SK-N-SH treated with all-trans-retinoic acid at 6 μM for 48 hours (cell line): Measurements from ENCODE around the gene LPGAT1.

Experiments used
- OSR1 ChIP-seq: fragments of 250-450 bp; sonication (Bioruptor Pico); IDR thresholded peaks from 2 replicates; pipeline ENCODE4 v1.8.0; 2022; ENCODE audit warnings: moderate library complexity, mild to moderate bottlenecking, inconsistent platforms
- PPARA ChIP-seq: fragments of 250-450 bp; sonication (Bioruptor Pico); IDR thresholded peaks from 2 replicates; pipeline ENCODE4 v1.5.0; 2020; ENCODE audit warnings: mild to moderate bottlenecking, borderline replicate concordance
- RARB ChIP-seq: fragments of 250-450 bp; sonication (Bioruptor Pico); IDR thresholded peaks from 2 replicates; pipeline ENCODE4 v1.8.0; 2021; ENCODE audit warnings: mild to moderate bottlenecking, moderate library complexity
- SNAI2 ChIP-seq: fragments of 250-450 bp; sonication (Bioruptor Pico); IDR thresholded peaks from 2 replicates; pipeline ENCODE4 v1.5.0; 2020; ENCODE audit warnings: mild to moderate bottlenecking, moderate library complexity
- TOX ChIP-seq: fragments of 250-450 bp; sonication (Bioruptor Pico); IDR thresholded peaks from 2 replicates; pipeline ENCODE4 v1.8.0; 2021; ENCODE audit warnings: mild to moderate bottlenecking, moderate library complexity, borderline replicate concordance
- ZFP3 ChIP-seq: fragments of 250-450 bp; sonication (Bioruptor Pico); IDR thresholded peaks from 2 replicates; pipeline ENCODE4 v1.5.0; 2020; ENCODE audit warnings: mild to moderate bottlenecking, moderate library complexity
- TF ChIP-seq, protein P1 (sequence below): fragments of 250-450 bp; sonication (Bioruptor Pico); IDR thresholded peaks from 2 replicates; pipeline ENCODE4 v1.5.1; 2020; ENCODE audit warnings: low read depth, mild to moderate bottlenecking, moderate library complexity
- TF ChIP-seq, protein P2 (sequence below): fragments of 250-450 bp; sonication (Bioruptor Pico); IDR thresholded peaks from 2 replicates; pipeline ENCODE4 v1.8.0; 2020; ENCODE audit warnings: mild to moderate bottlenecking, moderate library complexity, borderline replicate concordance

DNA sequence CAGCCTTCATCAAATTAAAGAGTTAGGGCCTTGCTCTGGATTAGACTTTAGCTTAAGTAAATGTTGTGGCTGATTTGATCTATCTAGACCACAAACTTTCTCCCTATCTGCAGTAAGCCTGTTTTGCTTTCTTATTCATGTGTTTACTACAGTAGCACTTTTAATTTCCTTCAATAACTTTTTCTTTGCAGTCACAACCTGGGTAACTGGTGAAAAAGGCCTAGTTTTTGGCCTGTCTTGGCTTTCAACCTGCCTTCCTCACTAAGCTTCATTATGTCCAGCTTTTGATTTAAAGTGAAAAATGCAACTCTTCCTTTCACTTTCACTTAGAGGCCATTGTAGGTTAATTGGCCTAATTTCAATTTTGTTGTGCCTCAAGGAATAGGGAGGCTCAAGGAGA lies 12.5 kb upstream of the LPGAT1 start:
- TF ChIP-seq, protein P1, sequence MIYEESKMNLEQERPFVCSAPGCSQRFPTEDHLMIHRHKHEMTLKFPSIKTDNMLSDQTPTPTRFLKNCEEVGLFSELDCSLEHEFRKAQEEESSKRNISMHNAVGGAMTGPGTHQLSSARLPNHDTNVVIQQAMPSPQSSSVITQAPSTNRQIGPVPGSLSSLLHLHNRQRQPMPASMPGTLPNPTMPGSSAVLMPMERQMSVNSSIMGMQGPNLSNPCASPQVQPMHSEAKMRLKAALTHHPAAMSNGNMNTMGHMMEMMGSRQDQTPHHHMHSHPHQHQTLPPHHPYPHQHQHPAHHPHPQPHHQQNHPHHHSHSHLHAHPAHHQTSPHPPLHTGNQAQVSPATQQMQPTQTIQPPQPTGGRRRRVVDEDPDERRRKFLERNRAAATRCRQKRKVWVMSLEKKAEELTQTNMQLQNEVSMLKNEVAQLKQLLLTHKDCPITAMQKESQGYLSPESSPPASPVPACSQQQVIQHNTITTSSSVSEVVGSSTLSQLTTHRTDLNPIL (CRISPR knock-in tag): no peak
- TF ChIP-seq, protein P2, sequence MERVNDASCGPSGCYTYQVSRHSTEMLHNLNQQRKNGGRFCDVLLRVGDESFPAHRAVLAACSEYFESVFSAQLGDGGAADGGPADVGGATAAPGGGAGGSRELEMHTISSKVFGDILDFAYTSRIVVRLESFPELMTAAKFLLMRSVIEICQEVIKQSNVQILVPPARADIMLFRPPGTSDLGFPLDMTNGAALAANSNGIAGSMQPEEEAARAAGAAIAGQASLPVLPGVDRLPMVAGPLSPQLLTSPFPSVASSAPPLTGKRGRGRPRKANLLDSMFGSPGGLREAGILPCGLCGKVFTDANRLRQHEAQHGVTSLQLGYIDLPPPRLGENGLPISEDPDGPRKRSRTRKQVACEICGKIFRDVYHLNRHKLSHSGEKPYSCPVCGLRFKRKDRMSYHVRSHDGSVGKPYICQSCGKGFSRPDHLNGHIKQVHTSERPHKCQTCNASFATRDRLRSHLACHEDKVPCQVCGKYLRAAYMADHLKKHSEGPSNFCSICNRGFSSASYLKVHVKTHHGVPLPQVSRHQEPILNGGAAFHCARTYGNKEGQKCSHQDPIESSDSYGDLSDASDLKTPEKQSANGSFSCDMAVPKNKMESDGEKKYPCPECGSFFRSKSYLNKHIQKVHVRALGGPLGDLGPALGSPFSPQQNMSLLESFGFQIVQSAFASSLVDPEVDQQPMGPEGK (CRISPR knock-in tag): no peak
- TF ChIP-seq RARB (CRISPR knock-in tag): no peak
- no peak; the same call in 1 of the 2 replicates for TF ChIP-seq TOX
- TF ChIP-seq PPARA (CRISPR knock-in tag): no peak
- no peak for TF ChIP-seq ZFP3
- TF ChIP-seq SNAI2 (CRISPR knock-in tag): no peak
- no peak for TF ChIP-seq OSR1 (CRISPR knock-in tag)
